Measurements from ENCODE around the gene PPP1R14C.

Gene PPP1R14C

DNA sequence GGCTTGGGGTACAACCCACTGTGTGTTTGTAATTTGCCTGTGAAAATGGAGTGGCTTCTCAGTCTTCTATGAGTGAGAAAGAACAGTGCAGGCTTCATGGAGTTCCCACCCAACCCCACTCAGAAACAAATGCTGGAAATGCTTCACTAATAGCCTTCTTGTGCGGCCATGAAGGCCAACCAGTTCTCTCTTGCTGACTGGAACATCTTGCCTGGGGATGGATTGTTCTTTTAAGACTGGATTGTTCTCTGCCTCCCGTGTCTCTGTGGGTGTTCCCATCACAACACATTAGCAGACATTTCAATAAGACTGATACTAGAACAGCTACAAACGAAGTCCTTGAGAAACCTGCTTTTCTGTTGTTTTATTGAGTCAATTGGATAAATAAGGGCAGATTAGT lies 110.6 kb downstream of the PPP1R14C start:
- no peak for DNase-seq

DNA sequence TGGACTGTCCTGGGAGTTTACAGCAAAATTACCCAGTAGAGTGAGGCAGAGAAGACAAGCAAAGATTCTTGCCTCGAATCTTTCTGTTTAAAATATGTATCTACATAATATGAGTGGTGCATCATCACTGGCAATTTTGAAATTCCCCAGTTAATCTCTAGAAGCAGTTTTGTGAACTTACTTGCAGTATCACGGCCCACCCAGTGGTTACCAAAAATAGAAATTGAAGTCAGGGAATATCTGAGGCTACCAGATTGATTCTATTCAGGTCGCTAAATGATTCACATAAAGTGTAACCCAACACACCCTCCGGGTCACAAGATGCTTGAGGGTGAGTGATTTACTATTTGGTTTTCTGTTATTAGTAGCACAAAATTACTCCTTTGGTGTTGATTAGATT lies 111.9 kb downstream of the PPP1R14C start:
- DNase-seq: no peak

GRCh38 chr6:150255840-150256239 lies 113.0 kb downstream of the PPP1R14C start:
- DNase-seq: no peak

- DNase-seq: no peak
Measured at GRCh38 chr6:150256618-150257272, 113.9 kb downstream of the PPP1R14C start.

DNA sequence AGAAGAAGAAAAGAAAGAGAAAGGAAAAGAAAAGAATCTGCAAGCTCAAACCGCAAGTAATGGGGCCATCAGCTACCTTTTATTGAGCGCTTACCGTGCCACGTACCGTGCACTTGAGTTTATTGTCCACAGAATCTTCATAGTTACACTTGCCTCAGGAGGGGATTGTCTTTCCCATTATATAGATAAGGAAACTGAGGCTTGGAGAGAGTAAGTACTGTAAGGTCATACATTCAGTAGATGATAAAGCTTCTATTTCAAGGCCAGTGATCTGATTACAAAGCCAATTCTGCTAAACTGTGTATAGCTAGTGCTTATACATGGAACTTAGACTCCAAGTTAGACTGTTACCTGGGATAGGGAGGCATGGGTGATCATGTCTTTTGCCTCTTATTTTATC lies 115.5 kb downstream of the PPP1R14C start:
- no peak for DNase-seq

- no peak for DNase-seq
Measured at GRCh38 chr6:150260931-150261330, 118.1 kb downstream of the PPP1R14C start.

- no peak for DNase-seq
Measured at GRCh38 chr6:150261997-150262697, 119.3 kb downstream of the PPP1R14C start.

- no peak for DNase-seq
Measured at GRCh38 chr6:150263765-150264404, 121.0 kb downstream of the PPP1R14C start.

GRCh38 chr6:150266309-150266708 lies 123.5 kb downstream of the PPP1R14C start:
- DNase-seq: no peak

DNA sequence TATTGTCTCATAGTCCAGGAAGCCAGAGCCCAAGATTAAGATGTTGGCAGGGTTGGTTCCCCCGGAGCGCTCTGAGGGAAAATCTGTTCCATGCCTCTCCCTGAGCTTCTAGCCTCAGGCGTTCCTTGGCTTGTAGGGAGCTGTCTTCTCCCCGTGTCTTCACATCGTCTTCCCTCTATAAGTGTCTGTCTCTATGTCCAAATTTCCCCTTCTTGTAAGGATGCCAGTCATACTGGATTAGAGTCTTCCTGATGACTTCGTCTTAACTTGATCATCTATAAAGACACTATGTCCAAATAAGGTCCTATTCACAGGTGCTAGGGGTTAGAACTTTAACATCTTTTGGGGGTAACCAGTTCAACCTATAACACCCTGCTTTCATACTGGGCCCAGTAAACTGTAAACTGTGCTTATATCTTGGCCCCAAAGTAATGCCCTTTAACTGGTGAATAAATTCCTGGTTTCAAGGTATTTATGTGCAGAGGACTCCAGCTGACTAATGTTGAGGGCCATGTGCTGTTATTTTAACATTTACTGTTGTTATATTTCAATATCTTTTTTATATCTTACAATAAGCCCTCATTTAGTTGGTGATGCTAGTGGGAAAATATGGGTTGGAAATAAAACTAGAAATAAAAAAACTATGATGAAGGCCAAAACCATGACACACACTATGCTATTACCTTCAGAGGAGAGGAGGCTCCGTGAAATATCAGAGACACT lies 124.3 kb downstream of the PPP1R14C start:
- DNase-seq: no peak

DNA sequence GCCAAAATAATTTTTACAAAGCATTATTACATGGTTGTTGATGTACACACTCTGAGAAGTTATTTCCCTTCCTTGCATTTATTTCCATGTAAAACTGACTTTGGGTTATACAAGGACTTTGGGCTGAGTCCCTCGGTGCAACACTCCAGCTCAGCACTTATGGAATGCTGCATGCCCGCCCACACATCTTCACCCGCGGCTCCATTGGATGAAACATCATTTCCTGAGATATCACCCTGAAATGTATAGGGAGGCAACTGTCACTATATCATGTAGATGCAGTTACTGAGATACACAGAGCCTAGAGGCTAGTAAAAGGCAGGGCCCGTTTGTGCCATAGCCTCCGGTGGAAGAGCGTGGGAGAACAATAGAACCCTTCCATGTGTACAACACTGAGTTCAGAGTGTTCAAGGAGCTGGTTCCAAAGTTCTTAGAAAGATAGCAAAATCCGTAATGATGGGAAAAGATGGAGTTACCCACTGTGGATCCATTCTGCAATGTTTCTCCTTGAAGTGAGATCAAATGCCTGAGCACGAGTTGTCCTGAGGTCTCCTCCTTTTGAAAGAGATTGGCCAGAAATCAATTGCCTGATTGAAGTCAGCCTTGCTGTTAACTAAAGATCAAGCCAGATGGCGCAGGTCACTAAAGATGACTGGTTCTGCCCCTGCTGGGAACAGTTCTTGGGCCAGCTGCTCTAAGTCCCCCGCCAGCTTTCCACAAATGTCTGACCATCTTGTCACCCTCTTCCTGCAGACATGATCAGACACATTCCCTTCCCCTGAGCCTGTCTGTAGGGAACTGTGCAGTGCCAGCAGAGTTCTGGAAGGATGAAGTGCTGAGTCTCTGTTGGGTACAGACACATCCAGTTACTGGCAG lies 125.1 kb downstream of the PPP1R14C start:
- peak; percentile 77 to 84 for DNase-seq

DNA sequence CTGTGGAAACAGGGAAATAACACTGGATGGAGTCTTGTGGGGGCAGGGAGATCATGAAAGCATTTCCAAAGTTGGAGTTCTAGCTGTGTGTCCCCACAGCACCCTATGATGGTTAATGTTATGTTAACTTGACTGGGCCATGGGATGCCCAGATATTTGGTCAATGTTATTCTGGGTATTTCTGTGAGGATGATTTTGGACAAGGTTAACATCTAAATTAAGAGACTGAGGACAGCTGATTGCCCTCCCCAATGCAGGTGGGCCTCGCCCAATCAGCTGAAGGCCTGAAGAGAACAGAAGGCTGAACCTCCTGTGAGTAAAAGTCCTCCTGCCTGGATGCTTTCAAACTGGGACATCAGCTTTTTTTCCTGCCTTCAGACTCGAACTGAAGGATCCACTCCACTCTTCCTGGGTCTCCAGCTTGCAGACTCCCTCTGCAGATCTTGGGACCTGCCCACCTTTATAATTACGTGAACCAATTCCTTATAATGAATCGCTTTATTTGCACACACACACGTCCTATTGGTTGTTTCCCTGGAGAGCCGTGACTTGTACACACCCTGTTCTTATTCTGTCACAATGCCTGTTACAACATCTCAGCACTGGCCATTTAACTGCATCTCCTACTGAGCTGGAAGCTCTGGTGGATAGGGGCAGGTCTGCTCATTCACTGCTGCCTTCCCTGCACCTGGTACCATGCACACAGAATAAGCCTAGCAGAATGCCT lies 126.4 kb downstream of the PPP1R14C start:
- DNase-seq: no peak

DNA sequence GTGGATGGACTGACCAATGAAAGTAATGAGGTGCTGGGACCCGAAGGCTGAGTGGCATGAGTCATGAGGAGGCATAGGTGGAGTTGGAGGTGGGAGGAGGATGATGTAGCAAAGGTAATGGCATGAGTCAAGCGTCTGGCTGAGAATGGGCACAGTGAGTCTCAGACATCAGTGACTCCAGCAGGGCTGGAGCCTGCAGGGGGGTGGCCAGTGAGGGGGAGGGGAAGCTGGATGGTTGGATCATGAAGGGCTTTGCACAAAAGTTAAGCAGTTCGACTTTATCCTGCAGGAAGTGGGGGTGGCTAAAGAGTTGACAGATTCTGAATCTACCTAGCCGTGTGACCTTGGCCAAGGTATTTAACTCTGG lies 127.0 kb downstream of the PPP1R14C start:
- DNase-seq: no peak

DNA sequence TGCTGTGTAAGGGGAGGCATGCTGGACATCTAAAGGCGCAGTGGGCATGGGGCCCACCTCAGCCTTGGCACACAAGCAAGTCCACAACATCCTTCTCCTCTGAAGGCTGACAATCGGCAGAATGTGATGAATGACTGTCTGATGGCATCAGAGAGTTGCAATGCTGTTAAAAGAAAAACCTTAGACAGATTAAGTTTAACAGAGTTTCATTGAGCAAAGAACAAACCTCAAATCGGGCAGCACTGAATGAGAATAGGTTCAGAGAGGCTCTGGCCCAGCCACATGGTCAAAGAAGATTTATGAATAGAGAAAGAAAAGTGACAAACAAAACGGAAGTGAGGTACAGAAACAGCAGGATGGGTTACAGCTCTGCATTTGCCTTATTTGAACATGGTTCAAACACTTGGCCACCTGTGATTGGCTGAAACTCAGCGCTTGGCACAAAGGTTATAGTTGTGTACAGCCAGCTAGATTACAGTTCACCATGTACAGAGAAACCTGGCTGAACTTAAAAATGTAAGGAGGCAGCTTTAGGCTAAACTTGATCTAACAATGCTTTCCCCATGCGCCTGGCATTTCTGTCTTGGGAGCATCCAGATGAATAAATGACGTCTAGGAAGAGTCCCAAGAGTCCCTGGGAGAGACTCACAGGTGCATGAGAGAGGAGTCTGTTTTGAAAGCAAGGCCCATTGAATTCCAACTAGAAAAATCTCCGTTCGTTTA lies 127.6 kb downstream of the PPP1R14C start:
- no peak for DNase-seq

DNA sequence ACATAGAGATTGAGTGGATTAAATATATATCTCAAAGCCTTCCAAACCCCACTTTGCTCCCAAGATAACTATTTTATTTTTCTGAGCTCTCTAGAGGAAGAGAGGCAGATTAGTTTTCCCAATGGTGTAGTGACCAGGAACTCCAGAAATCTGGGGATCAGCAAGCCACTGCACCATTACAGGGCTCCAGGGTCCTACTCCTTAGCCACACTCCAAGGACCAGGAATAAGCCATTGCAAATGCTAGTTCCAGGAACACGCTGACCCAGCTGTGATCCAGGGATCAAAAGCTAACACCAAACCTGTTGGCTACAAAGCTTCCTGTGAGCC lies 128.3 kb downstream of the PPP1R14C start:
- DNase-seq: no peak

DNA sequence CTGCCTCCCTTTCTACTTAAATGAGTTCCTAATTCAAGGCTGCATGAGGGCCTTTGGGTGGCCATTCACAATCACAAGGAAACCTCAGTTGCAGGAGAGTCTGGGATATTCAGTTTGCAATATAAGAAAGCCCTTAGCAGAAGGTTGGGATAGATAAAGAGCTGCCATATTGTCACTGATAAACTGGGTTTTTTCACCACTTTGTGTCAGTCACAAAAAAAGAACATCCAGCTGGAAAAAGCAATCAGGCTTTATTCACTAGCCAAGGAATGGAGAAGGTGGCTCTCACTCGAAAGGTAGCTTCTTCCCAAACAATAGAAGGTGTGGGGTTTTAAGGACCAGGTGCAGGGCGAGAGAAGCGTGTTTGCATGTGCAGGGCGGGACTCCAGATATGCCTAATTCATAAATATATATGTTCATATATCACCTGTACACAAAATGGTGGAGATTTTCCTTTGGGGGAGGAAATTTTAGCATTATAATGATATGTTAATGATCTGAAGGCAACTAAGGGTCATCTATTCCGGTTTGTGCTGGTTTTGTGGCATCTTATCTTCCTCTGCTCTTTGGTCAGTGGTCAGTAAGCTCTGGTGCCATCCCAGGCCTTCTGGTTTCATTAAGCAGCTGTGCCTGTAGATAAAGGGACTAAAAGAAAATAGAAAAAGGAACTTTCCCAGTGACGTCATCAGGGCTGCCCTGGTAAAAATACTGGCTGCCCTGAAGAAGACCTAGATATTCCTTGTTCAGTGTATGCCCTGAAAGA lies 128.8 kb downstream of the PPP1R14C start:
- no peak for DNase-seq

DNA sequence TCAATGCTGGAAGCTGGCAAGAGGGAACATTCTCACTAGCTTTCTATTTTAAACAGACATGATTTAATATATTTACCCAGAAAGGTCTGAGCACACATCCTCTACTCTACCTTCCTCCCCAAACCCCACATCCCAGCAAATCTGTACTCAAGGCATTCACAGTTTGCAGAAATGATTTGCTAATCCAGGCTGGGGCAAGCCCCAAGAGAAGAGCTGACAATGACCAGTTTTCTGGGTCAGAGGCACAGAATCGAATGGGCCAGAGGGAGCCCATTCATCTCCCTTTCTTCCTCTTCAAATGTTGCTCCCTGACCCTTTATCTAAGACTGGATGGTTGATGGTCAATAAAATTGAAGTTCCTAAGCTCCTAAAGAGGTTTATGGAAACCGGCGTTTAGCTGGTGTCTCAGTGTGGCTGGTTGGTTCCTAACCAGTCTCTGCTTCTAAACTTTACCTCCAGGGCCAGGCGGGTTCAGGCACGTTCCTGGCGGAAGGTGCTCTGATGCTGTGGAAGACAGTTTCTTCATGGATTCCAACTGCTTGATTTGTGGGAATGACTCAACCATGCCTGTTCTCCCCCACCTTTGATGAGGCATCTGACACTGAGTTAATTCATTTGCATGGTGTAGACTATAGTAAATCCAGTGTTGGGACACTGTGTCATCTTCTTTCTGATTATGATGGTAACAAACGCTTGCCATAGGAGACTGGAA lies 129.6 kb downstream of the PPP1R14C start:
- DNase-seq: no peak

- no peak for DNase-seq
Measured at GRCh38 chr6:150272976-150273315, 130.1 kb downstream of the PPP1R14C start.

DNA sequence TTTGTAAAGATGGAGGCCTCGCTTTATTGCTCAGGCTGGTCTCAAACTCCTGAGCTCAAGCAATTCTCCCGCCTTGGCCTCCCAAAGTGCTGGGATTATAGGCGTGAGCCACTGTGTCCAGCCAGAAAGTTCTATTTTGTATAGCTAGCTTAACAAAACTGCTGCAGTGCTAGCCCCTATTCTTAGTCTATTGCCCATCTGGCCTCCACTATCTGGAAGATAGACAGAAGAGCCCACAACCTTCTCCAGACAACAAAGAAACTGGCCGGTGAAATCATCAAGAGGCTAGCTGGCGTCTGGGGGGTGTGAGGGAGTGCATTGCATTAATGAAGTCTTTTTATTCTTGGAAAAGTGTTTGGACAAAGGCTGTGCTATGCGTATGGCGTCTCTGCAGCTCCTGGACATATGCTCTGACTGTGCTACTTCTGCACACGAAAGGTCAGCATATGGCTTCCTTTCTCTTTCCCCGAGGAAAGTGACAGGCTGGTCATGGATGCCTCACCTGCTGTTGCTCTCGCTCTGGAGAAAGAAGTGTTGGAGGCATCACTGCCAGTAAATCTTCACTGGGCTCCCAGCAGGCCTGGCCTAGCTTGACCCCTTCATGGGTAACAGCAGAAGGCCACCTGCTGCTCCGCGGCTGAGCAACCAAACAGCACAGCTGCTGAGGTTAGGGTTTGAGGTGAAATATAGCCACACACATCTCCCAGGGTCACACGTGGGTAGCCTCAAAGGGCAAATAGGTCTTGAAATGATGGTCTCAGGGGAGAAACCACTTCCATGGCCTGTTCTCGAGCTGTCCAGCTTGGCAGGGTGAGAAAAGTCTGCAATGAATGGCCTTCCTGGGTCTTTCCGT lies 130.8 kb downstream of the PPP1R14C start:
- peak; percentile 12 to 62 for DNase-seq
